Jurkat, Clone E6-1 (cell line): Measurements from ENCODE around the gene KLHDC1.
"Not testable (repeated sequence)": the region's sequence is repeated elsewhere in the genome, so short reads cannot be mapped to it uniquely, and the experiment has no call there.

Experiments
- DNase-seq: peaks from one replicate; pipeline ENCODE4 v3.0.0-alpha.2; 2011; ENCODE audit warnings: low read depth, low spot score
- H3K4me3 ChIP-seq: 2 replicates; pipeline ENCODE4 v1.5.1; 2011; ENCODE audit warnings: mild to moderate bottlenecking, low read length, control low read depth, moderate library complexity

KLHDC1 gene

DNA sequence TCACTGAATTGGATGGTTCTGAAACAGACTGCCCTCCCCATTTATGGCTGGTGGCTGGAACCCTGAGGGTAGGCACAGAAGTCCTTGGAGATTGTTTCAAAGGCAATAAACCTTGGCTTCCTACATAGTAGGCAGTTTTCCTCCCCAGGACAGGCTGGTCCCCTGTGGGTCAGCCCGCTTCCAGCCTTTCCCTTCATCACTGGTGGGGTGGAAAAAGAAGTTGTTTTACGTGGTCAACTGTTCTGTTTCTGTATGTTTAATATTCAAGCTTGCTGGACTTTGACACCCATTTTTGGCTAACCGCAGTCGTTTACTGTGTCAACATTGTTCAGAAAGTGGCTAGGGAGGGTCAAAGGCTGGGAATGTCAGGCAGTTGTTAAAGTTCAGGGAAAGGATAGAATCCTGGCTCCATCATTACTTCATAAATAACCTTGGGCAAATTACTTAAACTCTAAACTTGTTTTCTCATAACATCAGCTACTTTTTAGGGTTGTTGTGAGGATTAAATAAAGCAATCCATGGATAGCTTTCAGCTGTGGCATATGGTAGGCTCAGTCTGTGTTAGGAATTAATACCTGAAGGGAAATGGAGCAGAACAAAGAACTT lies 77.4 kb downstream of the KLHDC1 start:
- DNase-seq = no peak
- H3K4me3 ChIP-seq = no peak overlapping the region

DNA sequence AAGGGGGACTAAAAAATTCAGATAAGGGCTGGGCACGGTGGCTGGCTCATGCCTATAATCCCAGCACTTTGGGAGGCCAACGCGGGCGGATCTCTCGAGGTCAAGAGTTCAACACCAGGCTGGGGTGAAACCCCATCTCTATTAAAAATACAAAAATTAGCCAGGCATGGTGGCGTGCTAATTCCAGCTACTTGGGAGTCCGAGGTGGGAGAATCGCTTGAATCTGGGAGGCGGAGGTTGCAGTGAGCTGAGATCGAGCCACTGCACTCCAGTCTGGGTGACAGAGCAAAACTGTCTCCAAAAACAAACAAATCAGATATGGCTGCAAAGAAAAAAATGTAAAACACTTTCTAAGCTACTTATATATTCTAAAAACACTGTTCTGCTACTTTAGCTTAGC lies 78.8 kb downstream of the KLHDC1 start:
- not testable (repeated sequence) for H3K4me3 ChIP-seq, DNase-seq

DNA sequence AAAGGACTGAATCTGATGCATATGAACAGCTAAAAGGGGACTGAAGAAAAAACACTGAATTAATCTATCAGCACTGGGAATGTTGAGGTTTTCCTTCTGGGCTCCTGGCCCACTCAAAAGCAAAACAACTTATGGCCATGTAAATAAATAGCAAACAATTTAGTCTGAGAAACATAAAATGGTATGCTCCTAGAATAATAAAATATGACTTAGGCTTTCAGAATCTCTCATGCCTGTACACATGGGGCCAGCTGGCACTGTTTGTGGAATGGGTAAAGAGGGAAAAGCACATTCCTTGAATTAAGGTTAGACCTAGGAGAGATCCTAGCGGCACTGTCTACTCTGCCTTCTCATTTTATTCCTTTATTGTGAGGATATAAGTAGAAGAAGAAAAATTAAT lies 81.2 kb downstream of the KLHDC1 start:
- H3K4me3 ChIP-seq = no peak overlapping the region
- no peak for DNase-seq

DNA sequence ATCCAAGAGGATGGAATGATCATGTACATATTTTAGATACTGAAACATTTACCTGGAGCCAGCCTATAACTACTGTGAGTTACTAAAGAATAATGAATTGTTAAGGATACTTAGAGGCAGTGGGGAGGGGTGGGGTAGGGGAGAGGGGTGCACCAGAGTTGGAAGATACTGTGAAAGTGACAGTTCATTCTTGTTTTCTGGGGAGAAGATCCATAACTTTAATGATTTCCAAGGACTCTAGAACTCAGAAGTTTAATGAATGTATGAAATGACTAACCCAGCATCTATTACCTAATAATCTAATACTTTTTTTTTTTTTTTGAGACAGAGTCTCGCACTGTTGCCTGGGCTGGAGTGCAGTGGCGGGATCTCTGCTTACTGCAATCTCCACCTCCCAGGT lies 85.5 kb downstream of the KLHDC1 start:
- DNase-seq = no peak
- H3K4me3 ChIP-seq = no peak overlapping the region

DNA sequence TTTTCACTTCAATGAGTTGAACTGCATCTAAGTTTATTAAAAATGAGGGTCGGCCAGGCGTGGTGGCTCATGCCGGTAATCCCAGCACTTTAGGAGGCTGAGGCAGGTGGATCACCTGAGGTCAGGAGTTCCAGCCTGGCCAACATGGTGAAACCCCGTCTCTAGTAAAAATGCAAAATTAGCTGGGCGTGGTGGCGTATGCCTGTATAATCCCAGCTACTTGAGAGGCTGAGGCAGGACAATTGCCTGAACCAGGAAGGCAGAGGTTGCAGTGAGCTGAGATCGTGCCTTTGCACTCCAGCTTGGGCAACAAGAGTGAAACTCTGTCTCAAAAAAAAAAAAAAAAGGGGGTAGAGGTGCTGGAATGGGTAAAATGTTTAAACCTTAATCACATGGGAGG lies 88.1 kb downstream of the KLHDC1 start:
- not testable (repeated sequence) for H3K4me3 ChIP-seq, DNase-seq

DNA sequence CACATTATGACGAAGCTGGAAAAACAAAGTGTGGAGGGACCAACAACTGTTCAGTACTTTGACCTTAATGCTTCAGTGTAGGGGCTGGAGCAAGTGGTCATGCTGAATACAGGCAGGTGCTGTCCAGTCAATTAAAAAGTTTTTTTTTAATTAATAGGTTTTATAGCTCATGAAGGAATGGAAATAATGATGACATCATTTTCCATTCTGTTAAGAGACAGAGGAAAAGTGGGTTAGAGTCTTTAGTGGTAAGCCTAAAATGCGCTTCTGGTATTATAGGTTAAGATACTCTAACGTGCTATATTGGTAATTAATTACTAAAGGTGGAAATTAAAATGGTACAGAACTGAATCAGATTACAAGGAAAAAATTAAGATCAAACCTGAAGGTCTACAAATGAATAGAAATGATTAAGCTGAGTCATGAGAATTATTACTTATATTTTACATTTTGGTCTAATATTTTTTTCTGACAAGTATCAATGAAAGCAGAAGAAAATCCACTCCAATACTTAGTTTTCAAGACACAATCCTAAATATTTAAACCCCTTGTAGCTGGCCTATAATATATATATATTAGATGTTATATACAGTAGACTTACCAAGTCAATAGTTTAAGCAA lies 90.6 kb downstream of the KLHDC1 start:
- DNase-seq = no peak
- H3K4me3 ChIP-seq = no peak overlapping the region

DNA sequence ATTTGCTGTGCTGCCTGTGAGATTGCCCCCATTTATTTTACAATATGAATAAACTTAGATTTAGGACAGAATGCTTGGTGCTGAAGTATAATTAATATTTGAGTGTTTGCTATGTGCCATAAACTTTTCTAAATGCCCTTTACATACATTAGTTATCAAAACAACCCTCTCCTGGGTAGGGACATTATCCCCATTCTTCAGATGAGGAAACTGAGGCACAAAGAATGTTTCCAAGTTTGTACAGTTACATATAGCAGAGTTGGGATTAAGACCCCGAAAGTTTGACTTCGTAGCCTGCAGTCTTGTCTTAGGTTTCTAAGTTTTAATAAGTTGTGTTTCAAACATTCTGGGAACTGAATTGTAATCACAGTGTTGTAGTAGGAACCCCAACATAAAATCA lies 93.4 kb downstream of the KLHDC1 start:
- DNase-seq = no peak
- H3K4me3 ChIP-seq = no peak overlapping the region

DNA sequence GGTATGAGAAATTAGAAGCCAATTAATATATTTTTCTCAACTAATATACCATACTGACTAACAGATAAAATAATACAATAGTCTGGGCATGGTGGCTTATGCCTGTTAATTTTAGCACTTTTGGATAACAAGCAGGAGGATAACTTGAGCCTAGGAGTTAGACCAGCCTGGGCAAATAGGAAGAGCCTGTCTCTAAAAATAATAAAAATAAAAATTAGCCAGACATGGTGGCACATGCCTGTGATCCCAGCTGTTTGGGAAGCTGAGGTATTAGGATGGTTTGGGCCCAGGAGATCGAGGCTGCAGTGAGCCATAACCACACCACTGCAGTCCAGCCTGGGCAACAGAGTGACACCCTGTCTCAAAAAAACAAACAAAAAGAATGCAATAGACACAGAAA lies 99.7 kb downstream of the KLHDC1 start:
- no peak for DNase-seq
- H3K4me3 ChIP-seq = no peak overlapping the region

DNA sequence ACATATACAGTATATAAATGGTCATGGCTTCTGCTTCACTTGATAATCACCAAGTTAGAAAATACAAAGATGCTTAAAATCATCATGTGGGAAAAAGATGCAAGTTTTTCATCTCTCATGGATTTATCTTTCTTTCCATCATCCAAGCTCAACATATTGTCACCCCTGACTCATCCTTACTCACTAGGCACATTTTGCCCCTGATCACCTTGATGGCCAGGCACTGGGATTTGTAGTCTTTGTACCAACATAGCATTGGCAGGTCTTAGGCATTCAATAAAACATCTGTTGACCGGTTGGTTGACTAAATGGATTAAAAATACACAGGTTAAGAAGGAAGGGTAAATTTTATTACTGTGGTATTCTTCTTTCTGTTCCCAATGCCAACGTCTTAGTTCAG lies 103.1 kb downstream of the KLHDC1 start:
- H3K4me3 ChIP-seq = no peak overlapping the region
- no peak for DNase-seq
